Activated CD4-positive, alpha-beta T cell treated with anti-CD3 and anti-CD28 coated beads, Interleukin-2, Interleukin-6, amounts not matched to agents 100 ng/mL and 50 ng/mL, durations not matched to agents 16 hours and 8 hours (primary cell): ENCODE measurements around the gene DVL2.

ENCODE experiments used
- DNase-seq: peaks from one replicate; pipeline ENCODE4 v3.0.0-alpha.2; 2020

DVL2 gene

DNA sequence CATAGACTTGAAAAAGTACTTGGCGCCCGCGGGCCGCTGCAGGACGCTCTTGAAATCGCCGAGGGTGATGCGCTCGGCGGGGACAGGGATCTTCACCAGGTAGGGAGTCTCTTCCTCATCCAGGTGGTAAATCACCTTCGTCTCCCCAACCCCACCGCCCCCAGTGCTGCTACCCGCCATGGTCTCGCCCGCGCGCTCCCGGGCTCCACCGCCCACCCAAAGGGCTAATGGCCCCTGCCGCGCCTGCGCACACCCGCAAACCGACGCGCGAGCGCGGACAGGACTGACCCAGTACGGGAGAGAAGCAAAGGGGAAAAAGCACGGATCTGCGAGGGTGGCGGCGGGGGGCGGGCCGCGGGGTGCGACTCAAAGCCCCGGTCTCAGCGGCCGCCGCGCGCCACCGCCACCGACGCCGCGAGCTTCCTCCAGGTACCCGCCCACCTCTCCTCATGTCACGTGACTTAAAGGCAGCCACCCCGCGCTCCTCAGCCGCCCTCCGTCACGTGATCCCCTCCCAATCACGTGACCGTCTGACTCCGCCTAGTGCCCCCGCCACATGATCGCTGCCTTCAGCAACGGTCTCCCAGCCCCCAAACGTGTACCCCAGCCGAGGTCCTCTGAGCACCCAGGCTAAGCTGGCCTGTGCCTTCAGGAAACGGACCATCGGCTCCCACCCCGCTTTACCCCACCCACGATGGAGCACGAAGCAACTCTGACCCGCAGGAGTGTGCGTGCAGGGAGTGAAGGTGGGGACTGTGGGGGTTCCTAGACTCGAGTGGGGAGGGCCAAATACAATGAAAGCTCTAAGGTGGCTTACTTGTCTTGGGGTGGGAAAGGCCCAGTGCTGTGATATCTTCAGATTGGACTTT is at the start of gene DVL2:
TSS of gene DVL2 (minus strand) at position 435 of the 869 bp plus-strand sequence. CDS start at position 180, 255 bp downstream.
- peak; percentile 97 for DNase-seq

DNA sequence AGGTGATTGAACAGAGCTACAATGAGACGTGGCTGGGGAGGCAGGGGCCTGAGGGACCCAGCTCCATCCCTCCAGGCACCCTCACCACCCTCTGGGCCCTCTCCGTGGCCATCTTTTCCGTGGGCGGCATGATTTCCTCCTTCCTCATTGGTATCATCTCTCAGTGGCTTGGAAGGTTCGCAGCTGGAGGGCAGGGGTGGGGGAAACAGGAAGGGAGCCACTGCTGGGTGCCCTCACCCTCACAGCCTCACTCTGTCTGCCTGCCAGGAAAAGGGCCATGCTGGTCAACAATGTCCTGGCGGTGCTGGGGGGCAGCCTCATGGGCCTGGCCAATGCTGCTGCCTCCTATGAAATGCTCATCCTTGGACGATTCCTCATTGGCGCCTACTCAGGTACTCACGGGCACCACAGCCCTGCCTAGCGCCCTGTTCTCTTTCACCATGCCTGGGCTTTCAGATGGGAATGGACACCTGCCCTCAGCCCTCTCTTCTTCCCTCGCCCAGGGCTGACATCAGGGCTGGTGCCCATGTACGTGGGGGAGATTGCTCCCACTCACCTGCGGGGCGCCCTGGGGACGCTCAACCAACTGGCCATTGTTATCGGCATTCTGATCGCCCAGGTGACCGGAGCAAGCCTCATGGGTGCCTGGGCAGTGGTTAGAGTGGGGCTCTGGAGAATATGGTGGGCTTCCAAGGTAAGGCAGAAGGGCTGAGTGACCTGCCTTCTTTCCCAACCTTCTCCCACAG is 49.3 kb upstream of the DVL2 start:
- no peak for DNase-seq

- no peak for DNase-seq
These were observed 48.5 kb upstream of the DVL2 start for GRCh38 chr17:7282752-7283321.

DNA sequence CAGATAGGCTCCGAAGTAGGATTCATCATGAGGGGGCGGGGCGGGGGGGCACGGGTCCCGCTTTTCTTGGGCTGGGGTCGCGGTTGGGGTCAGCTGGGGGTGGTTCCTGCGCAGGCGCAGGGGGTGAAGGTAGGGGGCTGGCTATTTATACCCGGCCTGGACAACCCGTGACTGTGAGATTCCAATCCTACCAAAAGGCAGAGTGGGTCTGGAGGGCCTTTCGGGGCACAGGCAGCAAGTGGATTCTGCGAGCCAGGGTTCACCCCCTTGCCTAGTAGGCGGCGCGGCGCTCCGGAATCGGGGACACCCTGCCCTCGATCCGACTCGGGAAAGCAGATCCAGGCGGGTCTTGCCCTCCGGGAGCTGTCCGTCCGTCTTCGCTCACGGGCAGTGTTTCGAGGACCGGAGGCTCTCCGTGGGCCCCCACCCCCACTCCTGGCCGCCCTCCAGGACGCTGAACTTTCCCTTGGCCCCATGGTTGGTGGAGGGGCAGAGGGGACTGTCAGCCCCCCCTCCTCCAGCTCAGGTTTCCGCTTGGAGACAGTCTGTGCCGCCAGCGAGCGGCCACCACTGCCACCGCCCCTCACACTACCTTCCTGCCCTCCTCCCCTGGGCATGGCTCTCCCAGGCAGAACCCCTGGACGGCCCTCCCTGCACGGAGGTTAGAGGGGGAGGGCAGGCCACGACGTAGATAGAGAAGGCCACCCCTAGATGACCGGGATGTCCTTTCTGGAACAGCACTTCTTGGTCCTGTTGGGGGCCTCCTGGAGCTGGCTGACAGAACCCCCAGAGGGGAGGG is 47.8 kb upstream of the DVL2 start:
- no peak for DNase-seq

- peak; percentile 92 for DNase-seq
These were observed 47.0 kb upstream of the DVL2 start, which contains the start of gene SLC2A4 for GRCh38 chr17:7281074-7281952. Gene SLC2A4, plus strand, starts transcription at chr17:7281718. Its CDS starts 217 bp downstream, at chr17:7281935.

- peak; percentile 83 for DNase-seq
These were observed 46.3 kb upstream of the DVL2 start for GRCh38 chr17:7280519-7281073.

DNA sequence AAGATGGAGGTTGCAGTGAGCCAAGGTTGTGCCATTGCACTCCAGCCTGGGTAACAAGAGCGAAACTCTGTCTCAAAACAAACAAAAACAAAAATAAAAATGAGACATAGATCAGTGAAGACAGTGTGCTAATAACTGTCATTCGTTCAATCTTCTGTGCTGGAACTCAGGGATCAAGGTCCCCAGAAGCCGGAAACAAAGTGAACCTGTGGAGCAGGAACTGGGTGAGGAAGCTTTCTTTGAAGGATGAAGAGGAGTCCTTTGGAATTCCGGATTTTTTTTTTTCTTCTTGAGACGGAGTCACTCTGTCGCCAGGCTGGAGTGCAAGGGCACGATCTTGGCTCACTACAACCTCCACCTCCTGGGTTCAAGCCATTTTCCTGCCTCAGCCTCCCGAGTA is 45.1 kb upstream of the DVL2 start:
- no peak for DNase-seq

DNA sequence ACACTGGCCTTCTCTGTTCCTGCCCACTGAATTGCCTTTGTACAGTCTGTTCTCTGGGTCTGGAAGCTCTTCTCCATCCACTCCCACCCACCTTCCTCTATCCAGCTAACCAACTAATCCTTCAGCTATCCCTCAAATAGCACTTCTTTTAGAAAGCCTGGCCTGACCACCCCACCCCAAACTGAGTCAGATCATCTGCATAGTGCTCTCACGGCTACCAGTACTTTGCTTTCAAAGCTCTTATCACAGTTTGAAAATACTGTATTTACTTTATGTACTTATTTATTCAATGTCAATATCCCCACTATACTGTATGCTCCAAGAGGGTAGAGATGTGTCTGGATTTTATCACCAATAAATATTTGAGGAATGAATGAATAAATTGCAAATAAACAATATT is 32.5 kb upstream of the DVL2 start:
- no peak for DNase-seq

DNA sequence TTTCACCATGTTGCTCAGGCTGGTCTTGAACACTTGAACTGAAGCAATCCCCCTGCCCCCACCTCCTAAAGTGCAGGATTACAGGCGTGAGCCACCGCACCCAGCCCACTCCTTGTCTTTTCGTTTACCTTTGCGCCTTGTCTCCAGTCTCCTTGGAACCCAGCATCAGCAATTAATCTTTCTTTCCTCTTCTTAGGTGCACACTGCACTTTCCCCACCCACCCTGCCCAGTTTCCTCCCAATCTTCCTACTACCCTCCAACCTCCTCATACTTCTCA is 29.4 kb upstream of the DVL2 start:
- DNase-seq = no peak

- no peak for DNase-seq
These were observed 28.9 kb upstream of the DVL2 start for GRCh38 chr17:7262935-7263800.

DNA sequence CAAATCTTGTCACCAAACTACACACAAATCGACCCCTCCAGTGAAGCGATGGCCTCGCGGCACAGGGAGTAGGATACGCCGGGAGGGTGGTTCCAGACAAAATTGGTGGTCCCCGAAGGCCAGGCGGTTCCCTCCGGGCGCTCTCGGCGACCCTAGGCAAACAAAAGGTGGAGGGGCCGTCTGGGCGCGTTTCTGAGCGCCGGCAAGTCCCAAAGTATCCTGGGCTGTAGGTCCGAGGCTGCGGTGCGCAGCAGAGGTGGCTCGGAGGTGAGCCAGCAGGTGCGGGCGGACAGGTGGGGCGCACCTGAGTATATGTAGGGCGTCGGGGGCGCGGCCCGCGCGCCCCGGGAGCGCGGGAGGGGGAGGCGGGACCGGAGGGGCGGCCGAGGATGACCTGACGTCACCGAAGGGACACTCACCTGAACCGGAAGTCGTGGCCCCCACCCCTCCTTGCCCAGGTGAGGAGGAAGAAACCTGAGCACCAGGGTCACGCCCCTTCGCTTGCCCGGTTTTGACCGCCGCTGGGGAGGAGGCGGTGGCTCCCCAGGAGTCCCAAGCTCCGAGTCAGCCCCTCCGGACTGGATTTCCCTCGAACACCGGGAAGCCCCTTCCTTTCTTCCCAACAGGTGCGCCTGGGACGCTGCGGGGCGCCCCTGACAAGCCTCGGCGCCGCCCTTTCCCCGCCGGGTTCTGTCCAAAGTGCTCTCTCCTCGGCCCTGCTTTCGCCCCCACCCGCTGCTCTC is 28.0 kb upstream of the DVL2 start, which contains the start of gene CLDN7:
TSS of gene CLDN7 (minus strand) at position 287 of the 743 bp plus-strand sequence. CDS start 435 bp downstream, outside the sequence.
- no peak for DNase-seq

DNA sequence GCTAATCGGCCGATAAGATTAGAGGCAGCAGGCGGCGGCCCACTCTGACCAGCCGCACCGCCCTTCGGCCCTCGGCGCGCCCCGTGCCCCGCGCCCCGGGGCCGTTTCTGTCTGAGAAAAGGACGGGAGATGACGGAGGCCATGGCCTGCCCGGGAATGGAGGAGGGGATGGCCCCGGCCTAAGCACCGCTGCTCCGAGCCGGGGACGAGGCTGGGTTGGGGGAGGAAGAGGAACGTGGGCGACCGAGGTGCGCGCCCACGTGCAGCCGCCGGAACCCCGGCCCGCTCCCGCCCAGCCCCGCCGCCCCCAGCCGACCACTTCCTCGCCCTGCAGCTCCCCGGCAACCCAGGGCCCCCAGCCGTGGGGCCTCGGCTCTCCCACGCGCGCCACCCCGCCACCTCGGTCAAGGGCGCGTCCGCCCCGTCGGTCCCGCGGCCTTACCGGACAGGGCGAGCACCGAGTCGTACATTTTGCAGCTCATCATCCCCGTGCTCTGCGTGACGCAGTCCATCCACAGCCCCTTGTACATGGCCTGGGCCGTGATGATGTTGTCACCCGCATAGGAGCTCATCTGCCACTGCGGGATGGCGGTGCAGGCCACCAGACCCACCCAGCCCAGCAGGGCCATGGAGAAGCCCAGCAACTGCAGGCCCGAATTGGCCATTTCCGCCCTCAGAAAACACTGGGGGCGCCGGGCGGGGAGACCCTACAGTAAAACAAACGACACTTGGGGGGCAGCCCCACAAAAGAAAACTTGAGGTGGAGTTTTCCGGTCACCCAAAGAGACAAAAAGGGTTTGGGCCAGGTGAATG is 27.3 kb upstream of the DVL2 start:
- peak; percentile 17 for DNase-seq

DNA sequence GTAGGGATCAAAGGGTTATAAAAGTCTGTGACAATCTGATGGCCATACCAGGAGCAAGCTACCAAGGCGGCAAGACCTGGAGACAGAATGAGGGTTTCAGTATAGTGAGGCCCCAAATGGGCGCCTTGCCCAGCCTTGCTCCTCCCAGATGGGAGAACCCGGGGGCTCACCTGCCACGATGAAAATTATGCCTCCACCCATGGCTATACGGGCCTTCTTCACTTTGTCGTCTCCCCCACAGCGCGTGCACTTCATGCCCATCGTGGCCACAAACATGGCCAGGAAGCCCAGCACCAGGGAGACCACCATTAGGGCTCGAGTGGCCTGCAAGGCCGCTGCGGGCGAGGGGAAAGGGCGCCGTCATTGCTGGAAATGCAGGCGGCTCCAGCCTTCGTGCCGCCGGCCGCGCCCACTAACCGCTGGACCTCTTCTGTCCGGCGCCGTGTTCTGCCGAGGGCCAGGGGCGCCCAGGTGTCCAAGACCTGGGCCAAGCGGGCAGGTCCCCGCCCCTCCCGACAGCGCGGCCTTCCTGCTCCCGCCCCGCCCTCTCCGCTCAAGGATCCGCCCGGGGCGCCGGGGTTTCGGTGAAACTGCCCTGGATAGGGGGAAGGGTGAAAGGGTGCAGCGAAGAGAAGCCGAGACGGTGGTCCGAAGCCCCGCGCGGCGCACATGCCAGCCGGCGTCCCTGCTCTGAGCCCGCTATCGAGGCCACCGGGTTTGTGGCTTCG is 26.5 kb upstream of the DVL2 start:
- peak; percentile 39 for DNase-seq

DNA sequence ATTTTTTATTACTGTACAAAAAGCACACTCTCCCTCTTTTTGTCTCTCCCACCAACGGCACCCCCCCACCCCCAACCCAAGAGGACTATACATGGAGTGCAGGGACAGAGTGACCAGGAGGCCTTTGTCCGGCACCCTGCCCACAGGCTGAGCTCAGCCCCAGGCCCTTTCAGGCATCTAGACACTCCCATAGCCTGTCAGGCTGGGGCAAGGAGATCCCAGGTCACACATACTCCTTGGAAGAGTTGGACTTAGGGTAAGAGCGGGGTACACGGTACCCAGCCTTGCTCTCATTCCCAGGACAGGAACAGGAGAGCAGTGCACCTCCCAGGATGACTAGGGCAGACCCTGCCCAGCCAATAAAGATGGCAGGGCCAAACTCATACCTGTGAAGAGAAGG is 25.8 kb upstream of the DVL2 start:
- no peak for DNase-seq

DNA sequence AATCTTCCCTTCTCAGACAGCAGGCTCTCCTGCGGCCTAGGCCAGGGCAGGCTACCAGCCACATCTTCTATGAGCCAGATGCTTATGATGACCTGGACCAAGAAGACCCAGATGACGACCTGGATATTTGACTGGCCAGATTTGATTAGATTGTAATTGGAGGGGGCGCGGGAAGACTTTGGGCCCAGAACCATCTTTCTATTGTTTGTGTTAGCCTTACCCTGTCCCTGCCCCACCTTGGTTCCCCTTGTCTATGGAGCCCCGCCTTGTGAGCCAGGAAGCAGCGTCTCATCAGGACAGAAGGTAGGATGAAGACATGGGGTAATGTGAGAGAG is 25.2 kb upstream of the DVL2 start:
- DNase-seq = no peak

DNA sequence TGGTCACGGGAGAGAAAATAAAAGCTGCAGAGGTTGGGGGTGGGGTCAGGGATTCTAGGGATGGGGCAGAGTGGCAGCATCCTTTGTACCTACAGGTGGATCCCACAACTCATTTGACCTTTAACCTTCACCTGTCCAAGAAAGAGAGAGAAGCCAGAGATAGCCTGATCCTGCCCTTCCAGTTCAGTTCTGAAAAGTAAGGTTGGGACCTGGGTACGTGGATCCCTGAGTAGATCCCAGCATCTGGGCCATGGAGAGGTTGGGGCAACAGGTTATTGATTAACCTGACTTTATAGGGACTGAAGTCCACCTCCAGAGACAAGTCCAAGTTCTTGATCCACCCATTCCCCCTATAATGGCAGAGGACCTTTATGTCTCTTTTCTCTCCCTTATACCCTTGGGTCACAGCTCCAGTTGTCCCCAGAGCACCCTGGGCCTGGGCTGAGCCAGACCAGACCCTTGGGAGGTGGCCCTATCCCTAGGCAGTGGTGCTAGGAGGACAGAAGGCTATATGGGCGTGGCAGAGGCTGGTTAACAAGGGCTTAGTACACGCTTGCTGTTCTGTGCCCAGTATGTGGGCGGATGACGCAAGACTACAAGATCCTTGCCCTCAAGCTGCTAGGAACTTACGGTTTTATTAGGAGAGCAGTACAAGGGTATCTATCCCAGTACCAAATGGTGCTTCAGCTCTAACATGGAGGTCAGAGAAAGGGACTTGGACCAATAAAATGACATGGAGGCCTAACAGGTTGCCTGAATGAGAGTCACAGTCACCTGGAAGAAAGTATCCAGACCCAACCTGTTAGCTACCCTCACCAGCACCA is 24.6 kb upstream of the DVL2 start:
- peak; percentile 18 for DNase-seq

GRCh38 chr17:7256766-7257456 is 22.6 kb upstream of the DVL2 start:
- no peak for DNase-seq
